Measurements from ENCODE around the gene DOK5.

DOK5 gene

GRCh38 chr20:54570561-54570960, 95.2 kb downstream of the DOK5 start:
- TF ChIP-seq MYC (IDR thresholded peaks at IDR 0.05; ENCODE audit: low read depth, low read length) (no peak), POLR2A (IDR thresholded peaks at IDR 0.05; ENCODE audit: extremely low read depth, insufficient read length) (no peak), MAX (IDR thresholded peaks at IDR 0.05; ENCODE audit: low read depth, low read length) (no peak), CTCF (IDR thresholded peaks at IDR 0.05; ENCODE audit: low read depth, low read length) (no peak)
- H3K4me3 ChIP-seq (ENCODE audit: low read depth, low read length) = no peak overlapping the region
- DNase-seq (ENCODE audit: low read depth) = no peak

- no peak overlapping the region for H3K4me3 ChIP-seq (ENCODE audit: low read depth, low read length)
- no peak for TF ChIP-seq CTCF (IDR thresholded peaks at IDR 0.05; ENCODE audit: low read depth, low read length)
- no peak for TF ChIP-seq MAX (IDR thresholded peaks at IDR 0.05; ENCODE audit: low read depth, low read length)
- no peak for TF ChIP-seq MYC (IDR thresholded peaks at IDR 0.05; ENCODE audit: low read depth, low read length)
- TF ChIP-seq POLR2A (IDR thresholded peaks at IDR 0.05; ENCODE audit: extremely low read depth, insufficient read length) = no peak
- no peak for DNase-seq (ENCODE audit: low read depth)
Observed at GRCh38 chr20:54572665-54573435, 97.5 kb downstream of the DOK5 start.

- H3K4me3 ChIP-seq (ENCODE audit: low read depth, low read length) = no peak overlapping the region
- TF ChIP-seq POLR2A (IDR thresholded peaks at IDR 0.05; ENCODE audit: extremely low read depth, insufficient read length) (no peak), CTCF (IDR thresholded peaks at IDR 0.05; ENCODE audit: low read depth, low read length) (no peak), MYC (IDR thresholded peaks at IDR 0.05; ENCODE audit: low read depth, low read length) (no peak), MAX (IDR thresholded peaks at IDR 0.05; ENCODE audit: low read depth, low read length) (no peak)
- DNase-seq (ENCODE audit: low read depth) = no peak
Observed at GRCh38 chr20:54573838-54574237, 98.4 kb downstream of the DOK5 start.

- DNase-seq (ENCODE audit: low read depth) = no peak
- TF ChIP-seq POLR2A (IDR thresholded peaks at IDR 0.05; ENCODE audit: extremely low read depth, insufficient read length) (no peak), CTCF (IDR thresholded peaks at IDR 0.05; ENCODE audit: low read depth, low read length) (no peak), MYC (IDR thresholded peaks at IDR 0.05; ENCODE audit: low read depth, low read length) (no peak), MAX (IDR thresholded peaks at IDR 0.05; ENCODE audit: low read depth, low read length) (no peak)
Observed at GRCh38 chr20:54576518-54576917, 101.1 kb downstream of the DOK5 start.

GRCh38 chr20:54577637-54578036, 102.2 kb downstream of the DOK5 start:
- no peak for DNase-seq (ENCODE audit: low read depth)
- H3K4me3 ChIP-seq (ENCODE audit: low read depth, low read length) = no peak overlapping the region
- no peak for TF ChIP-seq POLR2A (IDR thresholded peaks at IDR 0.05; ENCODE audit: extremely low read depth, insufficient read length)
- no peak for TF ChIP-seq MAX (IDR thresholded peaks at IDR 0.05; ENCODE audit: low read depth, low read length)
- TF ChIP-seq CTCF (IDR thresholded peaks at IDR 0.05; ENCODE audit: low read depth, low read length) = no peak
- TF ChIP-seq MYC (IDR thresholded peaks at IDR 0.05; ENCODE audit: low read depth, low read length) = no peak

More at GRCh38 chr20:54576518-54576917, 101.1 kb downstream of the DOK5 start:
- H3K4me3 ChIP-seq (ENCODE audit: low read depth, low read length) = no peak overlapping the region

Data from NB4 (cell line).